Gastroesophageal sphincter (tissue), 4 donors: ENCODE measurements around the gene LCE5A. TPM values are rescaled to one million over a fixed set of nuclear protein-coding genes. Genes with fewer than 3 reads are reported as not detected.

Source experiments
- ATAC-seq: fragments of 150-250 bp; one replicate; pipeline ENCODE4 v1.9.1; 2016; ENCODE audit warnings: mild to moderate bottlenecking, moderate library complexity
- H3K27ac ChIP-seq, 4 donors: fragments of 200-600 bp; sonication (generic) in 3 of 4; 1 replicate in 3 of 4; 2 replicates in 1 of 4; pipeline ENCODE4 v1.5.1; 2016 to 2019
- H3K27me3 ChIP-seq: fragments of 200-600 bp; sonication (generic); one replicate; pipeline ENCODE4 v1.5.1; 2019
- H3K36me3 ChIP-seq, 2 donors: fragments of 200-600 bp; sonication (generic); one replicate each; pipeline ENCODE4 v1.5.1; 2019; ENCODE audit warnings: control low read depth in 1 of 2
- H3K4me1 ChIP-seq, 3 donors: fragments of 200-600 bp; sonication (generic); 1 replicate in 2 of 3; 2 replicates in 1 of 3; pipeline ENCODE4 v1.5.1; 2016 to 2019; ENCODE audit warnings: control low read depth in 2 of 3
- H3K4me3 ChIP-seq, 2 donors: fragments of 200-600 bp; sonication (generic); one replicate each; pipeline ENCODE4 v1.5.1; 2019; ENCODE audit warnings: mild to moderate bottlenecking in 1 of 2, moderate library complexity in 1 of 2
- H3K9me3 ChIP-seq, 3 donors: fragments of 200-600 bp; sonication (generic); one replicate each; pipeline ENCODE4 v1.5.1; 2017 to 2019; ENCODE audit warnings: control low read depth in 2 of 3
- CTCF ChIP-seq, 4 experiments: fragments of 200-600 bp in 2 of 4; fragments of 450-650 bp in 2 of 4; sonication (generic) in 1 of 4; IDR thresholded peaks; one replicate each; pipeline ENCODE4 v1.5.1; 2017 to 2019; ENCODE audit warnings: antibody characterized with exemption in 4 of 4, mild to moderate bottlenecking in 2 of 4, moderate library complexity in 2 of 4
- EP300 ChIP-seq: sonication (generic); formaldehyde crosslinking; IDR thresholded peaks from one replicate; pipeline ENCODE4 v1.6.1; 2017; ENCODE audit warnings: antibody characterized with exemption, mild to moderate bottlenecking
- POLR2A ChIP-seq, 2 donors: fragments of 450-650 bp; IDR thresholded peaks; one replicate each; pipeline ENCODE4 v1.6.1; 2017; ENCODE audit warnings: antibody characterized with exemption in 2 of 2, mild to moderate bottlenecking in 2 of 2, moderate library complexity in 1 of 2
- POLR2AphosphoS5 ChIP-seq: sonication (generic); formaldehyde crosslinking; IDR thresholded peaks from one replicate; pipeline ENCODE4 v1.6.1; 2017; ENCODE audit warnings: antibody characterized with exemption
- WGBS, 2 donors: methylation state at CpG; one replicate each; pipeline ENCODE4 v1.1.5; 2018; ENCODE audit warnings: low coverage in 1 of 2; 5-methylcytosine and 5-hydroxymethylcytosine counted together
- total RNA-seq, 4 donors: library from RNA; depleted of rRNA; stranded (reverse); fragments of >200 nt; gene quantifications; one replicate each; pipeline ENCODE4 v1.1.0, GENCODE V29; 2016

The LCE5A gene
- total RNA-seq, 4 donors from 2014 or later, result not detected

DNA sequence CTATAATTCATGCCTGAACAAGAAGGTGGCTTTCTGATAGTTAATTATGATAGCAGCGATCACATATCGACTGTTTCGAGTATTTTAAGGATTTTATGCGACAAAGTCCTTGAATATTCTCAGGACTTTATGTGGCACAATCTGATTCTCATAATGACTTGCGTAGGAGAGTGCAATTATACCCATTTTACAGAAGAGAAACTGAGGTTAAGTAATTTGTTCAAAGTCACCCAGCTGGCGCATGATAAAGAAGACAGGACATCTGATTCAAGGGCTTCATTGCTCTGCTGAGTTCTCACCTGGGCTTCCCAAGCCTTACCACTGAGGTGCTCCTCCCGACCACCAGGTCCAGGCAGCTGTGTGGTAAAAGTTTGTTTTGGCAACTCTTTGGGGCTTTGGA is 5.5 kb downstream of the LCE5A start:
- no peaks in the 10 kb centered on the region for H3K9me3 ChIP-seq
- 74 to 78% methylated on average over 7 of the region's 7 CpGs for WGBS, 2 donors
- peaks cover 67% of the 10 kb centered on the region for H3K27me3 ChIP-seq
- no peak overlapping the region for H3K27ac ChIP-seq
- no peaks in the 10 kb centered on the region for H3K36me3 ChIP-seq
- TF ChIP-seq CTCF (IDR thresholded peaks at IDR 0.05) (no peak), POLR2A (IDR thresholded peaks at IDR 0.05) (no peak), EP300 (no peak), POLR2AphosphoS5 (no peak)
- H3K4me3 ChIP-seq, result no peak overlapping the region
- ATAC-seq, result no peak
- H3K4me1 ChIP-seq, result peaks cover 0 to 11% (median 5%) of the 10 kb centered on the region in 3 donors

GRCh38 chr1:152517237-152517811 is 6.7 kb downstream of the LCE5A start:
- H3K4me3 ChIP-seq, result no peak overlapping the region
- H3K36me3 ChIP-seq, result no peaks in the 10 kb centered on the region
- ATAC-seq, result no peak
- no peak overlapping the region for H3K27ac ChIP-seq
- no peaks in the 10 kb centered on the region for H3K9me3 ChIP-seq
- H3K4me1 ChIP-seq, result peaks cover 0 to 11% (median 5%) of the 10 kb centered on the region in 3 donors
- WGBS, 2 donors, result 32 to 70% methylated on average over 2 to 4 of the region's 7 CpGs
- no peak for TF ChIP-seq CTCF (IDR thresholded peaks at IDR 0.05)
- TF ChIP-seq EP300, result no peak
- no peak for TF ChIP-seq POLR2AphosphoS5
- TF ChIP-seq POLR2A (IDR thresholded peaks at IDR 0.05), result no peak
- H3K27me3 ChIP-seq, result peaks cover 55% of the 10 kb centered on the region

GRCh38 chr1:152519851-152520250 is 9.2 kb downstream of the LCE5A start:
- whole genome bisulfite sequencing, 2 donors, result 60 to 65% methylated on average over 1 of the region's 1 CpG
- ATAC-seq, result no peak
- TF ChIP-seq CTCF (IDR thresholded peaks at IDR 0.05) (no peak), POLR2A (IDR thresholded peaks at IDR 0.05) (no peak), POLR2AphosphoS5 (no peak), EP300 (no peak)
- Histone ChIP-seq H3K4me1 (peaks cover 0 to 9% (median 5%) of the 10 kb centered on the region in 3 donors), H3K9me3 (peaks cover 0 to 4% (median 0%) of the 10 kb centered on the region in 3 donors), H3K27me3 (peaks cover 29% of the 10 kb centered on the region), H3K36me3 (no peaks in the 10 kb centered on the region), H3K4me3 (no peak overlapping the region), H3K27ac (no peak overlapping the region)

GRCh38 chr1:152520561-152521090 is 10.0 kb downstream of the LCE5A start:
- no peak for ATAC-seq
- H3K4me3 ChIP-seq, result no peak overlapping the region
- 61 to 63% methylated on average over 4 of the region's 4 CpGs for WGBS, 2 donors
- H3K27ac ChIP-seq, result no peak overlapping the region
- peaks cover 0 to 4% (median 0%) of the 10 kb centered on the region in 3 donors for H3K9me3 ChIP-seq
- H3K36me3 ChIP-seq, result no peaks in the 10 kb centered on the region
- TF ChIP-seq CTCF (IDR thresholded peaks at IDR 0.05) (no peak), POLR2A (IDR thresholded peaks at IDR 0.05) (no peak), POLR2AphosphoS5 (no peak), EP300 (no peak)
- H3K4me1 ChIP-seq, result peaks cover 0 to 1% (median 0%) of the 10 kb centered on the region in 3 donors
- H3K27me3 ChIP-seq, result peaks cover 22% of the 10 kb centered on the region

DNA sequence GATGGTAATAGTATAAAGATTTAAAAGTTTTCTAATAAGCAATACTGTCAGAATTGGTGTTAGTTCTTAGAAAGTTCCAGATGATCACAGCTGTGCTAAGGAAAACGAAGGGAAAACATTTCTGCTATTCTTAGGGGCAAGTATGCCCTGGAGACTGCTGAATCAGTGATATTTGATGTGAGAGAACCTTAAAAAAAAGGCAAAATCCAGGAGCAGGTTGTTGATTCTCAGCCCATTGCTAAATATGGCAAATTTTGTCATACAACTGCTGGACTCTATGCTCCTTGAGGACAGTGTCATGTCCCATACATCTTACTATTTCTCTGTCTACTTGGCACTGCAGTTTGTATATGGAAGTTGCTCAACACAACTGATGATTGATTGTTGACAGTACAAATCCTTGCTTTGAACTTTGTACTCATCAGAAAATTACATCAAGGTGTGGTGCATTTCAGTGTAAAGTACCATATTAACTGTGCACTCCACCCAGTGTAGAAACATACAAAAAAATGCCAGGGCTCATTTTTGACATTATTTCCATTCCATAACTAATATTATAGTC is 14.6 kb downstream of the LCE5A start:
- WGBS, 2 donors, result 0% methylated on average over 1 of the region's 1 CpG
- Histone ChIP-seq H3K4me3 (no peak overlapping the region), H3K27me3 (no peaks in the 10 kb centered on the region), H3K4me1 (no peaks in the 10 kb centered on the region), H3K36me3 (no peaks in the 10 kb centered on the region), H3K9me3 (peaks cover 0 to 7% (median 0%) of the 10 kb centered on the region in 3 donors), H3K27ac (no peak overlapping the region)
- TF ChIP-seq EP300, result no peak
- TF ChIP-seq POLR2AphosphoS5, result no peak
- TF ChIP-seq CTCF (IDR thresholded peaks at IDR 0.05), result no peak
- no peak for TF ChIP-seq POLR2A (IDR thresholded peaks at IDR 0.05)
- ATAC-seq, result no peak
